Measurements from ENCODE around the gene ALG8.

- no peak for TF ChIP-seq CTCF (IDR thresholded peaks at IDR 0.05)
- no peak for TF ChIP-seq EZH2 (IDR thresholded peaks at IDR 0.05)
These were observed at the start of gene ALG8 for GRCh38 chr11:78139422-78140391.
